Heart left ventricle (tissue), 16 donors: ENCODE measurements around the gene DTD2. TPM values are rescaled to one million over a fixed set of nuclear protein-coding genes. Genes with fewer than 3 reads are reported as not detected.
"Not testable (repeated sequence)": the region's sequence is repeated elsewhere in the genome, so short reads cannot be mapped to it uniquely, and the experiment has no call there.

Experiments used
- ATAC-seq, 4 donors: fragments of 200-7000 bp; cut with Tn5 transposase; one replicate each; pipeline ENCODE4 v1.9.1; 2020 to 2022; ENCODE audit warnings: moderate library complexity in 4 of 4, mild to moderate bottlenecking in 3 of 4, moderate number of reproducible peaks in 1 of 4
- DNase-seq, 5 donors: peaks; one replicate each; pipeline ENCODE4 v3.0.0-alpha.2; 2020
- H3K27ac ChIP-seq, 12 donors: fragments of 200-600 bp; sonication (generic) in 4 of 12; one replicate each; pipeline versions ENCODE4 v1.5.0 to v1.8.0; 2016 to 2022; ENCODE audit warnings: mild to moderate bottlenecking in 2 of 12
- H3K27me3 ChIP-seq, 9 donors: fragments of 200-600 bp; sonication (generic) in 2 of 9; one replicate each; pipeline versions ENCODE4 v1.5.1 to v1.8.0; 2016 to 2022; ENCODE audit warnings: mild to moderate bottlenecking in 3 of 9
- H3K36me3 ChIP-seq, 9 donors: fragments of 200-600 bp; sonication (generic) in 2 of 9; one replicate each; pipeline versions ENCODE4 v1.5.0 to v1.8.0; 2018 to 2022; ENCODE audit warnings: mild to moderate bottlenecking in 2 of 9
- H3K4me1 ChIP-seq, 12 donors: fragments of 200-600 bp; sonication (generic) in 4 of 12; one replicate each; pipeline versions ENCODE4 v1.5.0 to v1.8.0; 2016 to 2022; ENCODE audit warnings: mild to moderate bottlenecking in 3 of 12
- H3K4me3 ChIP-seq, 12 donors: fragments of 200-600 bp; sonication (generic) in 4 of 12; one replicate each; pipeline versions ENCODE4 v1.5.0 to v1.8.0; 2017 to 2022; ENCODE audit warnings: mild to moderate bottlenecking in 9 of 12, moderate library complexity in 4 of 12
- H3K9me3 ChIP-seq, 12 donors: fragments of 200-600 bp; sonication (generic) in 4 of 12; one replicate each; pipeline versions ENCODE4 v1.5.0 to v1.8.0; 2016 to 2022; ENCODE audit warnings: mild to moderate bottlenecking in 1 of 12
- POLR2A ChIP-seq, 2 donors: fragments of 450-650 bp; IDR thresholded peaks; one replicate each; pipeline ENCODE4 v1.6.1; 2017; ENCODE audit warnings: antibody characterized with exemption in 2 of 2, mild to moderate bottlenecking in 2 of 2, moderate library complexity in 2 of 2
- WGBS, 4 donors: extraction: QIAGEN DNeasy Blood & Tissue Kit in 2 of 4; methylation state at CpG; one replicate each; pipeline versions ENCODE4 v1.1.5 to v1.1.7; 2013 to 2018; 5-methylcytosine and 5-hydroxymethylcytosine counted together
- intact Hi-C, 10 donors: fragments of 100-400 bp; cut with DNase I; formaldehyde crosslinking; loops; one replicate each; pipeline versions ENCODE4 v1.11.1 to v1.14.2; 2022
- polyA plus RNA-seq, 2 donors: library from polyadenylated mRNA; stranded (reverse); fragments of 200-250 nt; gene quantifications; one replicate each; pipeline ENCODE4 v1.2.3, GENCODE V29; 2013
- total RNA-seq, 9 donors: library from RNA; depleted of rRNA in 2 of 9; stranded (reverse); fragments of >200 nt in 2 of 9; fragmentation: NEBNext Ultra II Directional in 3 of 9; extraction: Animal tissue kit (Norgen Biotek cat#: 25700) in 3 of 9; gene quantifications; one replicate each; pipeline versions ENCODE4 v1.1.0 to v1.2.4, GENCODE V29; 2016 to 2023
- TF ChIP-seq, protein P1 (sequence below), 12 donors: fragments of 200-600 bp; sonication (generic) in 4 of 12; IDR thresholded peaks; one replicate each; pipeline versions ENCODE4 v1.5.0 to v1.8.0; 2018 to 2022; ENCODE audit warnings: antibody characterized with exemption in 12 of 12, mild to moderate bottlenecking in 5 of 12
- donor health status: ischemic (EF 13 %, LVEDD 7.1; RV severe dilation, severe dysfunction).
- donor health status: healthy with polysubstance abuse.
- donor health status: DM: no; HTN: yes; CAD: no.
- donor health status: DM: no; HTN: no; CAD: no.
- donor health status: ischemic (EF 25% LVEDD 6.9; RV normal size, moderate dysfunction).
- donor health status: ischemic (EF 25% LVEDD 5.7; RV mildly dilated, moderate dysfunction).
- donor health status: healthy.
- donor health status: DM: yes; HTN: yes; CAD: no.
- donor health status: ischemic (EF 35%, LVEDD 5.7; RV mildly dilated, moderate dysfunction).
- donor health status: nonischemic (EF 11% LVEDD 7.7; RV severe dilation, severe dysfunction).
- donor health status: DM: yes; HTN: yes; CAD: no.
- donor health status: PGD.
- donor health status: ischemic (EF 29% LVEDD 5.4; RV normal size, mild dysfunction).
- donor health status: nonischemic (EF 23%, LVEDD 6.1; RV moderate dilation, normal function).

Gene DTD2
- total and polyA plus RNA-seq, 11 donors, result 4.0 to 12.2 (median 8.2) TPM

GRCh38 chr14:31439561-31439960 is 17.7 kb downstream of the DTD2 start:
- 87 to 94% (median 91%) methylated on average over 2 of the region's 2 CpGs for WGBS, 4 donors
- no peak overlapping the region for H3K4me3 ChIP-seq
- TF ChIP-seq POLR2A (IDR thresholded peaks at IDR 0.05), result no peak
- TF ChIP-seq, protein P1, sequence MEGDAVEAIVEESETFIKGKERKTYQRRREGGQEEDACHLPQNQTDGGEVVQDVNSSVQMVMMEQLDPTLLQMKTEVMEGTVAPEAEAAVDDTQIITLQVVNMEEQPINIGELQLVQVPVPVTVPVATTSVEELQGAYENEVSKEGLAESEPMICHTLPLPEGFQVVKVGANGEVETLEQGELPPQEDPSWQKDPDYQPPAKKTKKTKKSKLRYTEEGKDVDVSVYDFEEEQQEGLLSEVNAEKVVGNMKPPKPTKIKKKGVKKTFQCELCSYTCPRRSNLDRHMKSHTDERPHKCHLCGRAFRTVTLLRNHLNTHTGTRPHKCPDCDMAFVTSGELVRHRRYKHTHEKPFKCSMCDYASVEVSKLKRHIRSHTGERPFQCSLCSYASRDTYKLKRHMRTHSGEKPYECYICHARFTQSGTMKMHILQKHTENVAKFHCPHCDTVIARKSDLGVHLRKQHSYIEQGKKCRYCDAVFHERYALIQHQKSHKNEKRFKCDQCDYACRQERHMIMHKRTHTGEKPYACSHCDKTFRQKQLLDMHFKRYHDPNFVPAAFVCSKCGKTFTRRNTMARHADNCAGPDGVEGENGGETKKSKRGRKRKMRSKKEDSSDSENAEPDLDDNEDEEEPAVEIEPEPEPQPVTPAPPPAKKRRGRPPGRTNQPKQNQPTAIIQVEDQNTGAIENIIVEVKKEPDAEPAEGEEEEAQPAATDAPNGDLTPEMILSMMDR (IDR thresholded peaks at IDR 0.05), result no peak
- intact Hi-C loops, result no loop called here
- H3K27ac ChIP-seq, result no peak overlapping the region
- ATAC-seq (no peak), DNase-seq (no peak)
- H3K9me3 ChIP-seq, result no peaks in the 10 kb centered on the region
- H3K36me3 ChIP-seq, result peaks cover 0 to 5% (median 0%) of the 10 kb centered on the region in 9 donors
- peaks cover 0 to 25% (median 3%) of the 10 kb centered on the region in 12 donors for H3K4me1 ChIP-seq
- H3K27me3 ChIP-seq, result no peaks in the 10 kb centered on the region

GRCh38 chr14:31437045-31437691 is 20.1 kb downstream of the DTD2 start:
- DNase-seq, H3K9me3 ChIP-seq, intact Hi-C loops, ATAC-seq, H3K4me3 ChIP-seq, H3K27ac ChIP-seq, H3K36me3 ChIP-seq, H3K27me3 ChIP-seq: not testable (repeated sequence)
- WGBS, 4 donors, result 95 to 100% (median 97%) methylated on average over 3 to 39 of the region's 45 CpGs
- peaks cover 0 to 22% (median 3%) of the 10 kb centered on the region in 12 donors for H3K4me1 ChIP-seq

DNA sequence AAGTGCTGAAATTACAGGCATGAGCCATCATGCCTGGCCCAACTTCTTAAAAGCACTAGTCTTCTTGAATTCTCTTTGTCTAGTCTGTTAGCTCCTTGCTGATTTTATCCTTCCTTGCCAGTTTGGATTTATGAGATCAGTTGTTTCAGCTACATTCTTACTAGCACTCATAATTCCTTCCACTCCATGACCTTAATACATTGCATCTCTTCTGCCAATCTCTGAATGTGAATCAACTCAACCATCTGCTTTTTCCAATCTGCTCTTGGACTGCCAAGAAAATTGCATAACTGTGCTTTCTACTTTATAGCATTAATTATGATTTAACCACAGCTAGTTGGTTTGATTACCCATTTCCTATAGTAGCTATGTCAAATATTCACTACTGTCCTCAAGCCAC is 22.0 kb downstream of the DTD2 start:
- TF ChIP-seq POLR2A (IDR thresholded peaks at IDR 0.05), result no peak
- TF ChIP-seq, protein P1 (IDR thresholded peaks at IDR 0.05), result no peak
- peak; percentile 48 to 92 (median 73) for ATAC-seq
- DNase-seq, result no peak
- Histone ChIP-seq H3K27me3 (no peaks in the 10 kb centered on the region), H3K36me3 (peaks cover 0 to 5% (median 0%) of the 10 kb centered on the region in 9 donors), H3K4me3 (no peak overlapping the region), H3K27ac (peak overlapping the region in 7 of 12 donors; percentile 23 to 68 (median 40)), H3K9me3 (peaks cover 0 to 9% (median 0%) of the 10 kb centered on the region in 12 donors), H3K4me1 (peaks cover 0 to 11% (median 0%) of the 10 kb centered on the region in 12 donors)
- intact Hi-C loops, result no loop called here

- WGBS, 4 donors, result 93 to 97% (median 96%) methylated on average over 11 of the region's 11 CpGs
Measured at GRCh38 chr14:31430634-31431264, 26.6 kb downstream of the DTD2 start.

More at GRCh38 chr14:31430634-31431264, 26.6 kb downstream of the DTD2 start:
- ATAC-seq (no peak), DNase-seq (no peak)
- Histone ChIP-seq H3K27me3 (no peaks in the 10 kb centered on the region), H3K4me3 (no peak overlapping the region), H3K9me3 (peaks cover 0 to 9% (median 0%) of the 10 kb centered on the region in 12 donors), H3K36me3 (peaks cover 0 to 5% (median 0%) of the 10 kb centered on the region in 9 donors), H3K4me1 (peaks cover 0 to 11% (median 0%) of the 10 kb centered on the region in 12 donors), H3K27ac (no peak overlapping the region)
- TF ChIP-seq, protein P1 (IDR thresholded peaks at IDR 0.05), result no peak
- no peak for TF ChIP-seq POLR2A (IDR thresholded peaks at IDR 0.05)
- intact Hi-C loops, result no loop called here
